GM03348 (cell line): ENCODE results near the gene TMEM37.

Experiments
- DNase-seq: peaks from one replicate; pipeline ENCODE4 v3.0.0; 2012; ENCODE audit warnings: low spot score

The TMEM37 gene

GRCh38 chr2:119480718-119481142, 49.1 kb downstream of the TMEM37 start:
- DNase-seq: no peak

GRCh38 chr2:119481501-119482455, 50.1 kb downstream of the TMEM37 start:
- no peak for DNase-seq

- no peak for DNase-seq
These were observed 51.1 kb downstream of the TMEM37 start for GRCh38 chr2:119482481-119483394.

- no peak for DNase-seq
These were observed 51.7 kb downstream of the TMEM37 start for GRCh38 chr2:119483395-119483753.

GRCh38 chr2:119483896-119484718, 52.5 kb downstream of the TMEM37 start:
- DNase-seq: no peak

- DNase-seq: no peak
These were observed 53.2 kb downstream of the TMEM37 start for GRCh38 chr2:119484834-119485233.

- DNase-seq: no peak
These were observed 53.9 kb downstream of the TMEM37 start for GRCh38 chr2:119485336-119486110.

- no peak for DNase-seq
These were observed 54.7 kb downstream of the TMEM37 start for GRCh38 chr2:119486196-119486827.

- DNase-seq: no peak
These were observed 55.2 kb downstream of the TMEM37 start for GRCh38 chr2:119486886-119487285.

- DNase-seq: no peak
These were observed 56.0 kb downstream of the TMEM37 start for GRCh38 chr2:119487434-119488244.
